ENCODE measurements around the gene RAB11B.
"Not testable (repeated sequence)": the region's sequence is repeated elsewhere in the genome, so short reads cannot be mapped to it uniquely, and the experiment has no call there.

The RAB11B gene

DNA sequence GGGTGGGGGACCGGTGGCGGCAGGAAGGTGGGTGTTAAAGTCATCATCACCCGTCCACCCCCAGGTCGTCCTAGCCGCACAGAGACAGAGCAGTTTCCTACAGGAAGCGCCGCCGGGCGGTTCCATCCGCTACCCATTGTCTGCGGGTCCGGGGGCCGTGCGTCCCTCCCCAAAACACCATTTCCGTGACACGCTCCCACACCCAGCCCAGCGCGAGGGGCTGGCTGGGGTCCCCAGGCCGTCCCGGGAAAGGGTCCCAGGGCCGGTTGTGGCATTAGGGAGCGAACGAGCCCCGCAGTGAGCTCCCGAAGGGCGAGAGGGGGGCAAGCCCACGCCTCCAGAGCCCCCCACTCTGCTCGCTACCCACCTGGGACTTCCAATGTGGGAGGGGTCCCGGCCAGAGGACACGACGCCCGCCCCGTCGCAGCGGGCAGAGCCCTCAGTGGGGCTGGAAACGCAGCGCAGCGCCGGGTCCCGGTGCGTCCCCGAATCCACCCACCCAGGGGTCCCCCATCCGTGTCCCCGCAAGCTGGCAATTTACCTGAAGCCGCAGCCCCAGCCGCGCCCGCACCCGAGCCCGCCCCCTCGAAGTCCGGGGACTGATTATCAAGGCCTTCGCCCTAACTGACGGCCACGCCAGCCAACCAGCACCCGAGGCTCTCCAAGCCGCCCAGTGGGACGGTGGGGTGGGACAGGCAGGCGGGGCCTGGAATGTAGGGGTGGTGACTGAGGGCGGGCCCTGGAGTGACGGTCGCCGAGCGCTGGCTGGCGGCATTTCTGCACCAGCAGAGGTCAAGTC is 47.3 kb upstream of the RAB11B start, which contains the start of gene KANK3:
Gene KANK3 (minus strand): TSS at position 579 of the 799 bp plus-strand sequence. CDS start 5,434 bp downstream, outside the sequence.
- H3K79me2 ChIP-seq (ENCODE audit: insufficient read depth, low read length): no peaks in the 10 kb centered on the region
- H3K36me3 ChIP-seq (ENCODE audit: insufficient read depth, low read length): no peaks in the 10 kb centered on the region
- peak within 1 kb of the TSS; percentile 74 for H2AFZ ChIP-seq (ENCODE audit: low read length)
- H3K4me2 ChIP-seq (ENCODE audit: low read depth, low read length, poor library complexity, severe bottlenecking): peak within 1 kb of the TSS; percentile 57
- H3F3A ChIP-seq (ENCODE audit: low read depth): no peaks in the 10 kb centered on the region
- H3K9me2 ChIP-seq (replicated peaks; ENCODE audit: low read depth, low read length): no peaks in the 10 kb centered on the region
- H3K4me3 ChIP-seq (ENCODE audit: low read length, poor library complexity, severe bottlenecking): peak within 1 kb of the TSS; percentile 68
- H4K20me1 ChIP-seq (ENCODE audit: insufficient read depth, low read length, poor library complexity, severe bottlenecking): no peaks in the 10 kb centered on the region
- TF ChIP-seq, protein P1, sequence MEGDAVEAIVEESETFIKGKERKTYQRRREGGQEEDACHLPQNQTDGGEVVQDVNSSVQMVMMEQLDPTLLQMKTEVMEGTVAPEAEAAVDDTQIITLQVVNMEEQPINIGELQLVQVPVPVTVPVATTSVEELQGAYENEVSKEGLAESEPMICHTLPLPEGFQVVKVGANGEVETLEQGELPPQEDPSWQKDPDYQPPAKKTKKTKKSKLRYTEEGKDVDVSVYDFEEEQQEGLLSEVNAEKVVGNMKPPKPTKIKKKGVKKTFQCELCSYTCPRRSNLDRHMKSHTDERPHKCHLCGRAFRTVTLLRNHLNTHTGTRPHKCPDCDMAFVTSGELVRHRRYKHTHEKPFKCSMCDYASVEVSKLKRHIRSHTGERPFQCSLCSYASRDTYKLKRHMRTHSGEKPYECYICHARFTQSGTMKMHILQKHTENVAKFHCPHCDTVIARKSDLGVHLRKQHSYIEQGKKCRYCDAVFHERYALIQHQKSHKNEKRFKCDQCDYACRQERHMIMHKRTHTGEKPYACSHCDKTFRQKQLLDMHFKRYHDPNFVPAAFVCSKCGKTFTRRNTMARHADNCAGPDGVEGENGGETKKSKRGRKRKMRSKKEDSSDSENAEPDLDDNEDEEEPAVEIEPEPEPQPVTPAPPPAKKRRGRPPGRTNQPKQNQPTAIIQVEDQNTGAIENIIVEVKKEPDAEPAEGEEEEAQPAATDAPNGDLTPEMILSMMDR (conservative IDR thresholded peaks at IDR 0.05; ENCODE audit: low read length): no peak
- no peak for TF ChIP-seq EZH2phosphoT487 (IDR thresholded peaks at IDR 0.05; ENCODE audit: borderline replicate concordance)
- H3K4me1 ChIP-seq (ENCODE audit: insufficient read depth, low read length, poor library complexity, severe bottlenecking): peaks cover 4% of the 10 kb centered on the region
- no peaks in the 10 kb centered on the region for H3K27me3 ChIP-seq (ENCODE audit: insufficient read depth, low read length, poor library complexity, severe bottlenecking)
- H3K9me3 ChIP-seq (ENCODE audit: insufficient read depth, low read depth, low read length): no peaks in the 10 kb centered on the region
- H3K9ac ChIP-seq (ENCODE audit: low read depth, low read length, poor library complexity, severe bottlenecking): no peak within 1 kb of the TSS

DNA sequence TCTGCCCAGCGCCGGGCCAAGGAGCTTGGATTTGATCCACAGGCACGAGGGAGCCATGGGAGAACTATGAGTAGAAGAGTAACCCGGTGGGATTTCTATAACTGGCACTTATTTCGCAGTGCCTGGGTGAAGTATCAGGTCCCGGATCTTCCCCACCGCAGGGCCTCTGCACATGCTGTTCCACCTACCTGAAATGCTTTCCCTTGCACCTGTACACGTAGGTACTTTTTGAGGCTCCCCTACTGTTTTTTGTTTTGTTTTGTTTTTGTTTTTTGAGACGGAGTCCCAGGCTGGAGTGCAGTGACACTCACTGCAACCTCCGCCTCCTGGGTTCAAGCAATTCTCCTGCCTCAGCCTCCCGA is 46.7 kb upstream of the RAB11B start:
- peak overlapping the region; percentile 57 for H3K4me2 ChIP-seq (ENCODE audit: low read depth, low read length, poor library complexity, severe bottlenecking)
- H3K9me2 ChIP-seq (replicated peaks; ENCODE audit: low read depth, low read length): no peaks in the 10 kb centered on the region
- peak overlapping the region; percentile 18; the same call in 1 of the 2 replicates for H2AFZ ChIP-seq (ENCODE audit: low read length)
- H3F3A ChIP-seq (ENCODE audit: low read depth): no peaks in the 10 kb centered on the region
- no peaks in the 10 kb centered on the region for H3K36me3 ChIP-seq (ENCODE audit: insufficient read depth, low read length)
- no peaks in the 10 kb centered on the region for H3K79me2 ChIP-seq (ENCODE audit: insufficient read depth, low read length)
- no peaks in the 10 kb centered on the region for H4K20me1 ChIP-seq (ENCODE audit: insufficient read depth, low read length, poor library complexity, severe bottlenecking)
- H3K4me1 ChIP-seq (ENCODE audit: insufficient read depth, low read length, poor library complexity, severe bottlenecking): peaks cover 4% of the 10 kb centered on the region
- no peak overlapping the region for H3K9ac ChIP-seq (ENCODE audit: low read depth, low read length, poor library complexity, severe bottlenecking)
- TF ChIP-seq, protein P1 (conservative IDR thresholded peaks at IDR 0.05; ENCODE audit: low read length): no peak
- TF ChIP-seq EZH2phosphoT487 (IDR thresholded peaks at IDR 0.05; ENCODE audit: borderline replicate concordance): no peak
- H3K9me3 ChIP-seq (ENCODE audit: insufficient read depth, low read depth, low read length): no peaks in the 10 kb centered on the region
- H3K4me3 ChIP-seq (ENCODE audit: low read length, poor library complexity, severe bottlenecking): no peak overlapping the region
- no peaks in the 10 kb centered on the region for H3K27me3 ChIP-seq (ENCODE audit: insufficient read depth, low read length, poor library complexity, severe bottlenecking)

DNA sequence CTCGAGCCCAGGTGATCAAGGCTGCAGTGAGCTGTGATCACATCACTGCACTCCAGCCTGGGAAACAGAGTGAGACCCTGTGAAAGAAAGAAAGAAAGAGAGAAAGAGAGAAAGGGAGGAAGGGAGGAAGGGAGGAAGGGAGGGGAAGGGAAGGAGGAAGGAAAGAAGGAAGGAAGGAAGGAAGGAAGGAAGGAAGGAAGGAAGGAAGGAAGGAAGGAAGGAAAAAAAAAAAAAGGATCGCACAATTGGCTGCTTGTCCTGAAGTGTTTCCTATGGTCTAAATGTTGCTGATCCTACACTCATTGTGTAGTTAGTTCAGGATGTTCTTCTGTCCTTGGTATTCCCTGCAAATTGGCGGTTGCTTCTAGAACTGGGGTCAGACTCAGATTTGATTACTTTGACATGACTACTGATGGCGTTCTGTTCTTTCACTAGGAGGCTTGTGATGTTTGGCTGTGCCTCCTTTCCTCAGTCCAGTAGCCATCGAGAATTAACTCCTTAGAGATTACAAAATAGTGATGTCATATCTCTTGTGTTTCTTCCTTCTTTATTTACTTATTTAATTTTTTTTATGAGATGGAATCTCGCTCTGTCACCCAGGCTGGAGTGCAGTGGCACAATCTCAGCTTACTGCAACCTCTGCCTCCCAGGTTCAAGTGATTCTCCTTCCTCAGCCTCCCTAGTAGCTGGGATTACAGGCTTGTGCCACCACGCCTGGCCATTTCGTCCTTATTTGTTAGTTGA is 40.4 kb upstream of the RAB11B start:
- not testable (repeated sequence) for H3K9me3 ChIP-seq (ENCODE audit: insufficient read depth, low read depth, low read length); H3K9me2 ChIP-seq (replicated peaks; ENCODE audit: low read depth, low read length); H3F3A ChIP-seq (ENCODE audit: low read depth); H3K4me3 ChIP-seq (ENCODE audit: low read length, poor library complexity, severe bottlenecking); H4K20me1 ChIP-seq (ENCODE audit: insufficient read depth, low read length, poor library complexity, severe bottlenecking); H2AFZ ChIP-seq (ENCODE audit: low read length); H3K9ac ChIP-seq (ENCODE audit: low read depth, low read length, poor library complexity, severe bottlenecking); H3K4me2 ChIP-seq (ENCODE audit: low read depth, low read length, poor library complexity, severe bottlenecking); H3K79me2 ChIP-seq (ENCODE audit: insufficient read depth, low read length); H3K4me1 ChIP-seq (ENCODE audit: insufficient read depth, low read length, poor library complexity, severe bottlenecking); H3K27me3 ChIP-seq (ENCODE audit: insufficient read depth, low read length, poor library complexity, severe bottlenecking); H3K36me3 ChIP-seq (ENCODE audit: insufficient read depth, low read length)

All from Loucy (cell line).